Femur (tissue), 1 donor: ENCODE results near the gene CXCR3.
"Not testable (repeated sequence)": the region's sequence is repeated elsewhere in the genome, so short reads cannot be mapped to it uniquely, and the experiment has no call there.

ENCODE experiments used
- DNase-seq: peaks from one replicate; pipeline ENCODE4 v3.0.0-alpha.2; 2017

The CXCR3 gene

GRCh38 chrX:71607488-71607887, 10.8 kb downstream of the CXCR3 start:
- DNase-seq, result no peak

GRCh38 chrX:71606536-71607216, 11.6 kb downstream of the CXCR3 start:
- DNase-seq, result no peak

- DNase-seq, result no peak
Measured at GRCh38 chrX:71604796-71605568, 13.3 kb downstream of the CXCR3 start.

DNA sequence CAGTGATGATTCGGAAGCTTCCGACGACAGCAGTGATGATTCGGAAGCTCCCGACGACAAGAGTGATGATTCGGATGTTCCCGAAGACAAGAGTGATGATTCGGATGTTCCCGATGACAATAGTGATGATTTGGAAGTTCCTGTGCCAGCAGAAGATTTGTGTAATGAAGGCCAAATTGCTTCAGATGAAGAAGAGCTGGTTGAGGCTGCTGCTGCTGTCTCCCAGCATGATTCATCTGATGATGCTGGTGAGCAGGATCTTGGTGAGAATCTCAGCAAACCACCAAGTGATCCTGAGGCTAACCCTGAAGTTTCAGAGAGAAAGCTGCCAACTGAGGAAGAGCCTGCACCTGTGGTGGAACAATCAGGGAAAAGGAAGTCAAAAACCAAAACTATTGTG, 14.2 kb downstream of the CXCR3 start:
- DNase-seq, result no peak

DNA sequence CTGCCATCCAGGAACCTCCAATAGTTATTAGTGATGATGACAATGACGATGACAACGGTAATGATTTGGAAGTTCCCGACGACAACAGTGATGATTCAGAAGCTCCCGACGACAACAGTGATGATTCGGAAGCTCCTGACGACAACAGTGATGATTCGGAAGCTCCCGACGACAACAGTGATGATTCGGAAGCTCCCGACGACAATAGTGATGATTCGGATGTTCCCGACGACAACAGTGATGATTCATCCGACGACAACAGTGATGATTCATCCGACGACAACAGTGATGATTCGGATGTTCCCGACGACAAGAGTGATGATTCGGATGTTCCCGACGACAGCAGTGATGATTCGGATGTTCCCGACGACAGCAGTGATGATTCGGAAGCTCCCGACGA, 14.7 kb downstream of the CXCR3 start:
- no peak for DNase-seq

GRCh38 chrX:71599965-71600364, 18.3 kb downstream of the CXCR3 start:
- DNase-seq, result no peak

DNA sequence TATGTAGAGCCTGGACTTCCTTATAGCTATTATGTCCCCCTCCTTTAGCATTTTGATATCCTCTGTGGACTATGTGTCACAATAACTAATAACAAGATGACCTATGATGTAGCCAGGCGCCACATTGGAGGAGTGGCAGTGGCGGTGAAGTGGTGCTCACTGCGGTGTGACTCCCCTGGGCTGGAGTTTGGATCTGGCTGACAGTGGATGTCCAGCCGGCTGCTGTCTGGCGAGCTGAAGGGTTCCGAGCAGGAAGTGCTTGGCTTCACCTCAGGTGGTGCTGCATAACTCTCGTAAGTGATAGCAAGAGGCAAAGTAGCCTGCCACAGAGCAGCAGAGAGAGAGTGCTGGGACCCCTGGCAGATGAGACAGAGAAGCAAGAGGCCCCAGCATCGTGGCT, 25.1 kb downstream of the CXCR3 start:
- not testable (repeated sequence) for DNase-seq

GRCh38 chrX:71586929-71587328, 31.4 kb downstream of the CXCR3 start:
- no peak for DNase-seq

- DNase-seq, result no peak
Measured at GRCh38 chrX:71581210-71581609, 37.1 kb downstream of the CXCR3 start.

DNA sequence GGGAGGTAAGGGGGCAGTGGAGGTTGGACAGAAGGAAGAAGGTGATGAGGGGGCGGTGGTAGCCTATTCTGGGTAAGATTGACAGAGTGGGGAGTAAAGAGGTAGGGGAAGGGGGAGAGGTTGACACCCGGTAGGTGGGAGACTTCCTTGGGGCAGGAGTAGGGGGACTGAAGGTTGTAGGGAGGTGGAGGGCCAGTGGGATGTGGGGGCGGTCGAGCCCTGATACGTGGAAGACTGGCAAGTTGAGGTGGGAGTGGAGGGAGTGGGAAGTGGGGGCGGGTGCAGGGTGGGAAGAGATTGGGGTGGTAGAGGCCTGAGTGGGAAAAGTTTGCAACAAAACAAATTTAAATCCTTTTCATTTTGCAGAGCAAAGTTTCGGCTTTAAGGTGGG, 38.3 kb downstream of the CXCR3 start:
- no peak for DNase-seq

DNA sequence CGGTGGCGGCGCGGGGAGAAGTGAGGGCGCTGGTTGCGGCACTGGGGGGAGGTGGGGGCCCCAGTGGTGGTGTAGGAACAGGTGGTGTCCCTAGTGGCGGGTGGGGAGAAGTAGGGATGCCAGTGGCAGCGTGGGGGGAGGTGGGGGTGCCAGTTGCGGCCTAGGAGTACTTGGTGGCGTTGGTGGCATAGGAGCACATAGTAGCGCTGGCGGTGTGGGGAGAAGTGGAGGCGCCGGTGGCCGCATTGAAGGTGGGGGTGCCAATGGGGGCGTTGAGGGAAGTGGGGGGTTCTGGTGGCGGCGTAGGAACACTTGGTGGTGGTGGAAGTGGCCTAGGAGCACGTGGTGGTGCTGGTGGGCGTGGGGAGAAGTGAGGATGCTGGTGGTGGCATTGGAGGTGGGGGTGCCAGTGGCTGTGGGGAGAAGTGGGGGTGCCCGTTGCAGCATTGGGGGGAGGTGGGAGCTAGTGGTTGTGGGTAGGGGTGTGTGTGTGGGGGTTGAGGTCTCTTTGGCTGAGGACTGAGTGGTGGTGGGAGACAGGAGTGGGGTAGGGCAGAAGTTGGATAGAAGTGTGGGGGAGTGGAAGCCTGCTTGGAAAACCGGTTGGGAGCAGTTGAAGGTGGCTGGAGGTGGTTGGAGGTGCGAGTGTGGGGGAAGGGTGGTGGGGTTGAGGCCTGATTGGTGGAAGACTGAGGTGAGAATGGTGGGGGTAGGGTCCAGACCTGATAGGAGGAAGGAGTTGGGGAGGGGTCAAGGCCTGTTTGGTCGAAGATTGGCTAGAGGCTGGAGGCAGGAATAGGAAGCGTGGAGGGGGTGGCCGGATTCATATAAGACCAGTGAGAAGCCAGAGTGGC, 38.9 kb downstream of the CXCR3 start:
- no peak for DNase-seq

DNA sequence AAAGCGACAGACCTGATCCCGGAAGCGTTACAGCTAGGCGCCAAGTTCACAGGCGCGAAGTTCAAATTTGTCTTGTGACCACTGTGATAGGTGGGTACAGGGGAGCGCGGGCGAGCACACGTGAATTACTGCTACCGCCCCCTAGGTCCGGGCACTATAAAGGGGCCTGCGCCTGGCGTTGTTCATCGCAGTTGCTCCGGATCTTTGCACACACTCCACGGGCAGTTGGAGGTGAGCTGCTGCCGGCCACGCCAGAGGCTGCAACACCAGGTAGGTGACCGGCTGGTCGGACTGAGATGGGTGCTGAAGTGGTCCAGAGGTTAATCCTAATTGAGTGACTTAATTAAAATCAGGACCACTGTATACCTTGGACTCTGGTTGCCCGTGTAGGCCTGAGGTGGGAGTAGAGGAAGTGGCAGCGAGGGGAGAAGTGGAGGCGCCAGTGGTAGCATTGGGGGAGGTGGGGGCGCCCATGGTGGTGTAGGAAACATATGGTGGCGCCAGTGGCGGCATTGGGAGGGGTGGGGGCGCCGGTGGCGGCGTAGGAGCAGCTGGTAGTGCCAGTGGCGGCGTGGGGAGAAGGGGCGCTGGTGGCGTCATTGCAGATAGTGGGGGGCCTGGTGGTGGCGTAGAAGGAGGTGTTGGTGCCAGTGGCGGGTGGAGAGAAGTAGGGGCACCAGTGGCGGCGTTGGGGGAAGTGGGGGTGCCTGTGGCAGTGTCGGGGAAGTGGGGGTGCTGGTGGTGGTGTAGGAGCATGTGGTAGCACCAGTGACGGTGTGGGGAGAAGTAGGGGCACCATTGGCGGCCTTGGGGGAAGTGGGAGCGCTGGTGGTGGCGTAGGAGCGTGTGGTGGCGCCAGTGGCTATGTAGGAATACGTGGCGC, 39.8 kb downstream of the CXCR3 start, which contains the start of gene GCNA:
TSS of gene GCNA (plus strand) at position 185 of the 883 bp plus-strand sequence. CDS start 2,385 bp downstream, outside the sequence.
- no peak for DNase-seq

GRCh38 chrX:71577682-71578081, 40.6 kb downstream of the CXCR3 start:
- no peak for DNase-seq

GRCh38 chrX:71573590-71573989, 44.7 kb downstream of the CXCR3 start:
- no peak for DNase-seq

GRCh38 chrX:71571390-71571789, 46.9 kb downstream of the CXCR3 start:
- not testable (repeated sequence) for DNase-seq
